ELF-1 (cell line): ENCODE measurements around the gene DNAH1.

Experiments
- DNase-seq: peaks from one replicate; pipeline ENCODE4 v3.0.0-alpha.2; 2016; ENCODE audit warnings: low read depth, low spot score

Gene DNAH1

DNA sequence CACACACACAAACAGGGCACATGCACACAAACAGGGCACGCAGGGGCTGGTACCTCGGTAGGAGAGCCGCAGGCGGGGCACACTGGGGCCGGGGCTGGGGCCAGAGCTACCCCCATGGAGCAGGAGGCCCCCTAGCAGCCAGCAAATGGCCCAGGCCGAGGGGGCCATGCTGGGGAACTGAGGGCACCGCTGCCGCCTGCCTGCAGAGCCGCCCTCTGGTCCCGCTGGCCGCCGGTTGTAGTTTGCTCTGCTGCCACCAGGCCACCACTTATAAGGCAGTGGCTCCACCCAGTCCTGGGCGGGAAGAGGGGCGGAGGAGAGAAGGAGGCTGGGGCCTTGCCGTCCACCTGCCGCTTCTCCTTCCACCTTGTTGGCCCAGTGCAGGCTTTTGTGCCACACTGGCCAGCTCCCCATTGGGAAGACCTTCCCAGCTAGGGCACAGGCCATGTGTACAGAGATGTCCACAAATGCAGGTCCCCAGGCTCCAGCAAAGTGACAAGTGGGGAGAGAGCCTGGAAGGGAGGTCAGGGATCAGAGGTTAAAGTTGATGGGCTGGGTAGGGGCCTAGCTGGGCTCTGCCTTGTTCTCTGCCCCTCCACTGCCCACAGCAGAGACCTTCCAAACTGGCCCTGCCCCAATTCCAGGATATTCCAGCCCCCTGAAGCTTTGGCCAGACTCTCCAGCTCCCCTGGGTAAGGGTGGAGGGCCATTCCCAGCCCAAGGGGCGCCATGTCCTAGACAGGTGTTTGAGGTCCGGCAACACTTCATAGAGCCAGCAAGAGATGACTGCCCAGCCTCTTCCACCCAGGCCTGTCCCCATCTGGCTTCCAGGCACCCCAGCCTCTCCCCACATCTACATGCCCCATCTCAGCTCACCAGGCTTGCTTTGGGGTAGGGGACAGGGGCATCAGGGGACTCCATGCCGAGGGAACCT, 129.0 kb downstream of the DNAH1 start, which contains the start of gene SEMA3G:
SEMA3G (minus strand) TSS at position 244 of the 934 bp plus-strand sequence; CDS start at position 168, 76 bp downstream.
- peak; percentile 74 for DNase-seq

GRCh38 chr3:52446042-52446441, 129.9 kb downstream of the DNAH1 start:
- DNase-seq: no peak

DNA sequence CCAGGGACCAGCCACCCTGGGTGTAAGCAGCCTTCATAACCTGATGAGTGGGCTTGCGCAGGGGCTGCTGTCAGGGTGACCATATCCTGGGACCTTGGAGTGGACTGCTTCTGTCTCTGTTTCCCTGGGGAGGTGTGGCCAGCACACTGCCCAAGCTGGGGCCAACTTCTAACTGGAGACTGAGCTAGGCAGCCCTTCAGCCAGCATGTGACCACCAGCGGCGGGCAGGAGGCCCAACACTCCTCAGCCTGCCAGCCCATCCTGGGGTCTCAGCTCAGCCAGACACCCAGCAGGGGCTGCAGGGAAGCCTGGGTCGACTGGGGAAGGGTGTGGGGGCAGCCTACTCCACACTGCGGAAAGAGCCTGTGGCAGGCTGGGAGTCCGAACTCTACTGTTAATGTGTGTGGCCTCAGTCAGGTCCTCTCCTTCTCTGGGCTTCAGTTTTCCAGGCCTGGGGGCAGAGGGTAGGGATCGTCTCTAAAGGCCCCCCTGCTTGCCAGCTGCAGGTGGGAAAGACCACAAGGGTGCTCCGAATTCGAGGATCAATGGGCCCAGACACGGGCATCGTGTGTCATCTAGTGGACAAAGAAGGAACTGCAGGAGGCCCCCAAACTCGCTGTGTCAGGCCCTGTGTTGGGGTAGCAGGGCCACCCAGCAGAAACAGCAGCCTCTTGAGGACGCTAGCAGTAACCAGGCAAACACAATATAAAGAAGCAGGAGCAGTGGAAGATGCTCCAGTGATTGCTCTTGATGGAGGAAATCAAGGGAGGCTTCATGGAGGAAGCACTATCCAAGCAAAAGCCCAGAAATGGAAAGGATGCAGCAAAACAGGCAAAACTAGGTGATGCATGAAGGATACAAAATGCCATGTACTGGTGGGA, 130.8 kb downstream of the DNAH1 start:
- DNase-seq: peak; percentile 86

DNA sequence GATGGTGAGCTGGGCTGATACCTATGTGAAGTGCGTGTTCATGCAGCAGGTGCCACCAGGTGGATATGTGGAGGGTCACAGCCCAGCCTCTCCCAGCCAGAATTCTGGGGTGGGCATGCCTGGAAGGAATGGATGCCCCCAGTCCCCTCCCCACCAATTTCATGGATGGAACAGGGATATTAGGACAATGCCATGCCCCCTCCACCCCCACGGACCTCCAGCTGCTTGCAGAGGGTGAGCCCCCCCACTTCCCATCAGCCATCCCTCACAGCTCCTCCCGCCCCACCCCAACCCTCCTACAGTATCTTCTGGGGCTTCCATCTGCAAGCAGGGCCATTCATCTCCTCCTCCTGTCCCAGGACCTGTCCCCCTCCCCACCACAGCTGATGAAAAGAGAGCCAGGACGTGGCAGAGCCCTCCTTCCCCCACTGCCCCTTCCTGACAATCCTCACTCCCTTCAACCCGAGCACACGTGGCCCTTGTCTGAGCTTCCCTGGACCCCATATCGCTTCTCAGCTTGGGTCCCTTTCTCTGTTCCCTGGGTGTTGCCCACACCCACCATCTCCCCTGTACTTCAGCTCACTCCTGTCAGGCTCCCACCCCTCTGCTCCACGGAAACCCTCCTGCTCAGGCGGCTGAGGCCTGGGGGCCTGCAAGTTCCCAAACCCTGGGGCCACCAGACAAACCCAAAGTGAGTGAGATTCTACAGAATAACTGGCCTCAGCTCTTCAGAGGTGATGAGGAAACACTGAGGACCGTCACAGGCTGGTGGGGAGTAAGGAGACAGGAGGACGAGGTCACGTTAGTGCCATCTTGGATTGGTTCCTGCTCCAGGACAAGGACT, 131.6 kb downstream of the DNAH1 start:
- no peak for DNase-seq
